Measurements from ENCODE around the gene MIER1.

Gene MIER1

DNA sequence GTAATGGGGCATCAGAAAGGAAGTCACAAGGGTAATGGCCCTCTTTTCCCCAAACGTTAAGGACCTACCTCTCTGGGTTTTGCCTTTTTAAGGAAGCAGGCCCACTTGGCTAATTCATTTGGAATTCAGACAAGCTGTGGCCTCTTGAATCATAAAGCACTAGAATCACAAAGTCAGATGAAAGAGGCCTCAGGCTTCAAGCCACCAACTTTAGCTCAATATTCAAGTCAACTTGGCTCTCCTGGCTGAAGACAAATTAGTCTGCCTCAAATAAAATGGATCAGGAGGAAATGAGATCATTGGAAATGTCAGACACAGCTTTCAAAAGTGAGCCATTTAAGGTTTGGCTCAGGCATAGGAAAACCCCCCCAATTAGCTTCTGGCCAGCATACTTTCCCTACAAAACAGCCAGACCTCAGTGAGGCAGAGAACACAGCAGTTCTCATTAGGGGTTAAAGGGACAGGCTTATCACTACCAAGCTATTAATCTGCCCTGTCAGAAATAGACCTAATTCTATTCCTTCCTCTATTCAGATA is 94.9 kb downstream of the MIER1 start:
- TF ChIP-seq, protein P1, sequence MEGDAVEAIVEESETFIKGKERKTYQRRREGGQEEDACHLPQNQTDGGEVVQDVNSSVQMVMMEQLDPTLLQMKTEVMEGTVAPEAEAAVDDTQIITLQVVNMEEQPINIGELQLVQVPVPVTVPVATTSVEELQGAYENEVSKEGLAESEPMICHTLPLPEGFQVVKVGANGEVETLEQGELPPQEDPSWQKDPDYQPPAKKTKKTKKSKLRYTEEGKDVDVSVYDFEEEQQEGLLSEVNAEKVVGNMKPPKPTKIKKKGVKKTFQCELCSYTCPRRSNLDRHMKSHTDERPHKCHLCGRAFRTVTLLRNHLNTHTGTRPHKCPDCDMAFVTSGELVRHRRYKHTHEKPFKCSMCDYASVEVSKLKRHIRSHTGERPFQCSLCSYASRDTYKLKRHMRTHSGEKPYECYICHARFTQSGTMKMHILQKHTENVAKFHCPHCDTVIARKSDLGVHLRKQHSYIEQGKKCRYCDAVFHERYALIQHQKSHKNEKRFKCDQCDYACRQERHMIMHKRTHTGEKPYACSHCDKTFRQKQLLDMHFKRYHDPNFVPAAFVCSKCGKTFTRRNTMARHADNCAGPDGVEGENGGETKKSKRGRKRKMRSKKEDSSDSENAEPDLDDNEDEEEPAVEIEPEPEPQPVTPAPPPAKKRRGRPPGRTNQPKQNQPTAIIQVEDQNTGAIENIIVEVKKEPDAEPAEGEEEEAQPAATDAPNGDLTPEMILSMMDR (IDR thresholded peaks at IDR 0.05; ENCODE audit: borderline replicate concordance, control extremely low read depth, extremely low read depth, insufficient read depth, missing control alignments): no peak
- in situ Hi-C loops (cut with MboI; ENCODE audit: low sequenced_read_pairs, unreplicated experiment): loop anchor here (25.0 kb wide), 1 partner anchor 468 kb away; no protein-coding TSS in a partner anchor
- DNase-seq (ENCODE audit: low spot score): no peak

DNA sequence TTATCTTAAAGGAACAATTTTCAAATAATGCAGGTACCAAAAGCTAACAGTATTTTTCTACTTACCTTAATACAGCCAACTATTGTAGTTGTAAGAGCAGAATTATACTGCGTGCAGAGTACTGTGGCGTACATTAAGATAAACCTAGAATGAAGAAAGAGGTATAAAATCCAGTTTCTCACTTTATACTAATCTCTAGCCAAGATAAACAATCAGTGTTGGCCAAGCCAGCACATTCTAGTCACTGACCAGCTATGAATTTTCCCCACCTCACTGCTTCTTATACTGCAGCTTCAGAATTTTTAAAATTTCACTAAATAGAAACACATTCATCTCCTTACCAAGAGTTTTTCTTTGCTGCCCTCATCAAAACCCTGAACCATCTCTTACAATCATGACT is 95.5 kb downstream of the MIER1 start:
- TF ChIP-seq, protein P1 (IDR thresholded peaks at IDR 0.05; ENCODE audit: borderline replicate concordance, control extremely low read depth, extremely low read depth, insufficient read depth, missing control alignments): no peak
- in situ Hi-C loops (cut with MboI; ENCODE audit: low sequenced_read_pairs, unreplicated experiment): loop anchor here (25.0 kb wide), 1 partner anchor 467 kb away; no protein-coding TSS in a partner anchor
- no peak for DNase-seq (ENCODE audit: low spot score)

DNA sequence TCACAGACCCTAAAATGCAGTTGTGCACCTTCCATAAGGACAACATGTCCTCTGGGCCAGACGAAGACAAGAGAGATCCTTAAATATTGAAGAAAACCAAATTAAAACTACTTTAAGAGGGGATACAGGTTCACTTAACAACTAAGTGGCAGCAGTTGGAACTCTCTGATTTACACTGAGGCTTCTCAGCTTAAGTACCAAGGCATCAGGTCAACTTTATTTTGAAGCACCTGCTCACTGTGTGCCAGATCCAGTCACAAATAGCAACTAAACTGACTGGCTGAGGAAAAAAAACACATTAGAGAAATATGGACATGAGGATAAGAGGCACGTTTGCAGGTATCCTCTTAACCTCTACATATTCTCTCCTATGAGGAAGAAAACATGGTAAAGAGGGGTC is 96.0 kb downstream of the MIER1 start:
- TF ChIP-seq, protein P1 (IDR thresholded peaks at IDR 0.05; ENCODE audit: borderline replicate concordance, control extremely low read depth, extremely low read depth, insufficient read depth, missing control alignments): no peak
- no peak for DNase-seq (ENCODE audit: low spot score)
- in situ Hi-C loops (cut with MboI; ENCODE audit: low sequenced_read_pairs, unreplicated experiment): loop anchor here (25.0 kb wide), 1 partner anchor 467 kb away; no protein-coding TSS in a partner anchor

DNA sequence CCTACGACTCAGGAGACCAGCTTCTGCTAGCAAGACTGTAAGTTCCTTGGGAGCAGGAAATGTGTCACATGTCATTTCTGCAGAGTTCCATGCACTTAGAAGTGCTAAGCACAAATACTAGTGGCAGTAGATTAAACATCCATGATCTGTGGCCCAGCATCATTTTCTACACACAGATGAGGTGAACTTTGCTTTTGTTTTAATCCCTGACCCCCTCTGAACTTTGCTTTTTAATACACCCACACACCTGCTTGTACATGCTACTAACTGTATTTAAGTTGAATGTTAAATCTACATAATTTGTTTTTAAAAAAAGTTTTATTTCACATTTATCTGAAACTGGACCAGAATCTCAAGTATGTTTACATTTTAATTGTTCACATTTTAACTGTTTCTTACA is 104.7 kb downstream of the MIER1 start:
- no peak for DNase-seq (ENCODE audit: low spot score)
- TF ChIP-seq, protein P1 (IDR thresholded peaks at IDR 0.05; ENCODE audit: borderline replicate concordance, control extremely low read depth, extremely low read depth, insufficient read depth, missing control alignments): no peak
- in situ Hi-C loops (cut with MboI; ENCODE audit: low sequenced_read_pairs, unreplicated experiment): no loop called here

DNA sequence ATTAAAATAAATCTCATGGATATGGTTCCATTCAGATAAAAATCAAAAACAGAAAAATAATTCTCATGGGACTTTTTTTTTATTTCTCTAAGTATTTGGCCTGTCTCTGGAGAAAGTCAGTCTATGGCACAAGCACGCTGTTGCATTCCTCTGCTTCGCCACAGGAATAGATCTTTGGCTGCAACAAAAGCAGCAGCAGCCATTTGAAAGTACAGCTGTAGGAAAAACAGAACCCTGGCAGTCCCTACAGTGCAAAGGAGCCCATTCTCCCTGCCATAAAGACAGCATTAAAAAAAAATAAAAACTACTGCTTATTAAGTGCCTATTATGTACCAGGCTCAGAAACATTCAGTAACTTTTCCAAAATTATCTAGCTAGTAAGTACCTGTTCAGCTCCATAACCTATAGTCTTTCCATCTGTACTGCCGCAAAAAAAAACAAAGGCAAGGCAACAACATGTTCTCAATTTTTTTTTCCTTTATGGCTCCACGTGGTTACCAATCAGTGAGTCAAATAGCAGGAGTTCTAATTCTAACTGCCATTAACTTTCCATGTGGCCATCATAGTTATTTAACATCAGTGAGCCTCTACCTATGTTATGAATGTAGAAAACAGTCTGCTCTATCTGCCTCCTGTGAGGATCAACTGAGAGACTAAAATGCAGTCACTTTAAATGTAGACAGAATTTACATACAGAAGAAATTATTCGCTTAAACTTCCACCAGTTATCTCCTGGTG is 106.5 kb downstream of the MIER1 start:
- in situ Hi-C loops (cut with MboI; ENCODE audit: low sequenced_read_pairs, unreplicated experiment): no loop called here
- TF ChIP-seq, protein P1 (IDR thresholded peaks at IDR 0.05; ENCODE audit: borderline replicate concordance, control extremely low read depth, extremely low read depth, insufficient read depth, missing control alignments): no peak
- no peak for DNase-seq (ENCODE audit: low spot score)

DNA sequence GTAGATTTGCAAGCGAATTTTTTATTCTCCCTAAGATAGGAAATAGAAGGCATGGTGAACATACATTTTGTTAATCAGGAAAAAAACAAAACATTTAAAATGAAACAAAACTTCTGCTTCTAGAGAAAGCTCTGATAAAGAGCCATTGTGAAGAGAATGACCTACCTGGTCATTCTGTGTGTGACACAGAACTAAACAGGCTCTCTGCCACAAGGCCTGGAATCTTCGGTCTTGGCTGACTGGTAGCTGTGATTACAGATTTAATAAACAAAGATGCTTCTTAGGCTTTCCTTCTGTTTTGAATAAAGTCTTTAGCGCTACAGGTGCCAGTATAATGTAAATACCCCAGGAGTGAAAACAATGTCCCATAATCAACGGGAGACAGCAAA is 107.1 kb downstream of the MIER1 start:
- TF ChIP-seq, protein P1 (IDR thresholded peaks at IDR 0.05; ENCODE audit: borderline replicate concordance, control extremely low read depth, extremely low read depth, insufficient read depth, missing control alignments): no peak
- in situ Hi-C loops (cut with MboI; ENCODE audit: low sequenced_read_pairs, unreplicated experiment): no loop called here

More for the DNA sequence above, 107.1 kb downstream of the MIER1 start:
- DNase-seq (ENCODE audit: low spot score): no peak

Data from GM13976 (cell line).